OCI-LY3 (cell line): ENCODE results near the gene PICALM.

Experiments used
- H2AFZ ChIP-seq: fragments of 200-600, 300-600 bp; shearing (Covaris generic); 2 replicates; pipeline ENCODE4 v1.6.0; 2014; ENCODE audit warnings: antibody characterized with exemption, low read depth, low read length
- H3K27ac ChIP-seq: fragments of 200-600, 300-600 bp; sonication (generic); 2 replicates; pipeline ENCODE4 v1.5.1; 2014; ENCODE audit warnings: mild to moderate bottlenecking, low read length, moderate library complexity, mixed read lengths
- H3K27me3 ChIP-seq: fragments of 200-600, 300-600 bp; sonication (generic); 2 replicates; pipeline ENCODE4 v1.6.1; 2014; ENCODE audit warnings: low read depth, low read length, mixed read lengths
- H3K36me3 ChIP-seq: fragments of 200-600, 300-600 bp; sonication (generic); replicated peaks from 2 replicates; pipeline ENCODE3; 2014; ENCODE audit warnings: low read depth, low read length, mixed read lengths
- H3K4me1 ChIP-seq: fragments of 300-600, 200-600 bp; sonication (generic); 2 replicates; pipeline ENCODE4 v1.6.1; 2014; ENCODE audit warnings: low read length, mixed read lengths
- H3K4me2 ChIP-seq: fragments of 200-600, 300-600 bp; sonication (generic); 2 replicates; pipeline ENCODE4 v1.6.1; 2014; ENCODE audit warnings: low read length, mixed read lengths
- H3K4me3 ChIP-seq: fragments of 300-600, 200-600 bp; sonication (generic); 2 replicates; pipeline ENCODE4 v1.5.1; 2014; ENCODE audit warnings: antibody characterized with exemption, mild to moderate bottlenecking, low read length, moderate library complexity
- H3K79me2 ChIP-seq: fragments of 300-600, 200-600 bp; shearing (Covaris generic); 2 replicates; pipeline ENCODE4 v1.6.1; 2014; ENCODE audit warnings: mild to moderate bottlenecking, low read length, mixed read lengths
- H3K9ac ChIP-seq: fragments of 300-600, 200-600 bp; shearing (Covaris generic); 2 replicates; pipeline ENCODE4 v1.6.0; 2014; ENCODE audit warnings: mild to moderate bottlenecking, low read length, moderate library complexity
- H3K9me3 ChIP-seq: fragments of 200-600, 300-600 bp; shearing (Covaris generic); 2 replicates; pipeline ENCODE4 v1.6.1; 2014; ENCODE audit warnings: low read length, mixed read lengths; ENCODE audit not compliant: insufficient read depth
- H4K20me1 ChIP-seq: fragments of 200-600, 300-600 bp; sonication (generic); 2 replicates; pipeline ENCODE4 v1.6.1; 2016; ENCODE audit warnings: low read length, mixed read lengths; ENCODE audit not compliant: insufficient read depth
- CTCF ChIP-seq: fragments of 200-600, 300-600 bp; sonication (generic); IDR thresholded peaks from 2 replicates; pipeline ENCODE4 v1.5.1; 2014; ENCODE audit warnings: antibody characterized with exemption, low read length, low read depth
- EZH2phosphoT487 ChIP-seq: fragments of 200-600 bp; shearing (Covaris generic); IDR thresholded peaks from 2 replicates; pipeline ENCODE4 v1.6.1; 2018; ENCODE audit warnings: antibody characterized with exemption, mixed run types, low read depth

PICALM gene

DNA sequence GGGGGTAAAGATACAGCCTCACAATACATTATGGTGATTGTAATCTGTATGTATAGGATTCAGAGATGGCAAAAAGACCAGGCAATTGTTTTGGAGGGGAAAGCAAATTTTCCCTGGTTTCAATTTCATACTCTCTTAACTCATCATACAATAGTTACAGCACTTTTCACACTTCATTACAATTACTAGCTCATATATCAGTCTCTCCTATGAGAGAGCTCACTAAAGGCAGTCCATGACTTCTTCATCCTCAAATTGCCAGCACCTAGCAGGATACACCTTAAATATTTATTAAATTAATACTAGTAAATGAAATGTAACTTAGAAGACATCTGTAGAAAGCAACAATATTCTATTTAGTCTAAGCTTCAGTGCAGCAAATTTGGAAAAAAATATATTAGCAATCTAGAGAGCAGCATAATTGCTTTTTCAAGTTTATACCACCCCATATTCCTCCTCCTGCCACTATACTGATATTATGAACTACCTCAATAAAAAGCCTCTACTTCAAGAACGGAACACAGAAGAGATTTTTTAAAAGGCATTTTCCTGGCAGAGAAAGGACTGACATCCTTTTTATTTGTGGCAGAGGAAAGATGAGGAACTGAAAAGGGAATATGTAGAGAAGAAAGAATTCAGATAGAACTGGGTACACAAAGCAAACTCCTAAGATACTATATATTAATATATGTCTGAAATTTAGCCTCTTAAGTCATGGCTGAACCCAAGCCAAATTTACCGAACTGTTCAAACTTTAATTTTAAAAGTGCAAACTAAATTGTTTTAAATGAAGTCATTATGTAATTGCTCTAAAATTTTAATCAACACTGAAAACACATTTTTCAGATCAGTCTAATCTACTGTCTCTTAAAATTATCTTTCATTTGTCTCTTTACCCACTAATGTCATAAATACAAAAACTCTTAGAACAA lies 27.7 kb downstream of the PICALM start:
- Histone ChIP-seq H2AFZ (no peak overlapping the region), H3K36me3 (peaks cover 7% of the 10 kb centered on the region), H3K4me1 (peaks cover 59% of the 10 kb centered on the region), H4K20me1 (peaks cover 86% of the 10 kb centered on the region), H3K9ac (0 out of 2 replicates have a peak overlapping the region, but pooled peaks have one; percentile 3), H3K27ac (no peak overlapping the region), H3K9me3 (no peaks in the 10 kb centered on the region), H3K4me2 (peak overlapping the region; percentile 55), H3K79me2 (peaks cover 98% of the 10 kb centered on the region), H3K27me3 (no peaks in the 10 kb centered on the region), H3K4me3 (peak overlapping the region; percentile 37)
- TF ChIP-seq EZH2phosphoT487 (no peak), CTCF (no peak)

DNA sequence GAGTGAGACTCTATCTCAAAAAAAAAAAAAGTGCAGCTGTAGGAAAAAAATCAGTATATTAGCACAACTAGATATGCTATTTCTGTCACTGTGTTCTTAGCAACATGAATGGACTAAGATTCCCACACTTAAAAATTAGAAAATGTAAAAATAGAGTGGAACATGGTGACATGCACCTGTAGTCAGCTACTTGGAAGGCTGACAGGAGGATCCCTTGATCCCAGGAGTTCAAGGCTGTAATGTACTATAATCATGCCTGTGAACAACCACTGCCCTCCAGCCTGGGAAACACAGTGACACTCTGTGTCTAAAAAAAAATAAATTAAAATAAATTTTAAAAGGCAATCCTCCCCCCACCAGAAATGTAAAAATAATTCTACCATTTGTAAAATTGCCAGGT lies 29.8 kb downstream of the PICALM start:
- peaks cover 85% of the 10 kb centered on the region for H4K20me1 ChIP-seq
- H3K9me3 ChIP-seq = no peaks in the 10 kb centered on the region
- no peak for TF ChIP-seq CTCF
- TF ChIP-seq EZH2phosphoT487 = no peak
- H2AFZ ChIP-seq = no peak overlapping the region
- H3K27ac ChIP-seq = no peak overlapping the region
- no peak overlapping the region for H3K9ac ChIP-seq
- H3K4me1 ChIP-seq = peaks cover 47% of the 10 kb centered on the region
- H3K4me3 ChIP-seq = no peak overlapping the region
- peaks cover 10% of the 10 kb centered on the region for H3K36me3 ChIP-seq
- H3K79me2 ChIP-seq = peaks cover 98% of the 10 kb centered on the region
- H3K27me3 ChIP-seq = no peaks in the 10 kb centered on the region
- no peak overlapping the region for H3K4me2 ChIP-seq

- Histone ChIP-seq H3K27me3 (no peaks in the 10 kb centered on the region), H4K20me1 (peaks cover 85% of the 10 kb centered on the region), H3K4me2 (no peak overlapping the region), H3K4me3 (no peak overlapping the region), H3K36me3 (peaks cover 10% of the 10 kb centered on the region), H2AFZ (no peak overlapping the region), H3K79me2 (peaks cover 98% of the 10 kb centered on the region), H3K4me1 (peaks cover 33% of the 10 kb centered on the region), H3K9me3 (no peaks in the 10 kb centered on the region), H3K27ac (no peak overlapping the region), H3K9ac (no peak overlapping the region)
- TF ChIP-seq EZH2phosphoT487 (no peak), CTCF (no peak)
Measured at GRCh38 chr11:86037743-86038142, 31.1 kb downstream of the PICALM start.

GRCh38 chr11:86035920-86036319 lies 33.0 kb downstream of the PICALM start:
- Histone ChIP-seq H4K20me1 (peaks cover 85% of the 10 kb centered on the region), H3K4me2 (no peak overlapping the region), H2AFZ (no peak overlapping the region), H3K4me1 (peaks cover 16% of the 10 kb centered on the region), H3K9me3 (no peaks in the 10 kb centered on the region), H3K9ac (no peak overlapping the region), H3K36me3 (peaks cover 14% of the 10 kb centered on the region), H3K27ac (no peak overlapping the region), H3K79me2 (peaks cover 98% of the 10 kb centered on the region), H3K4me3 (no peak overlapping the region), H3K27me3 (no peaks in the 10 kb centered on the region)
- TF ChIP-seq CTCF = no peak
- no peak for TF ChIP-seq EZH2phosphoT487
